Jurkat, Clone E6-1 (cell line): ENCODE data around the gene HRCT1.

Source experiments
- DNase-seq: peaks from one replicate; pipeline ENCODE4 v3.0.0-alpha.2; 2011; ENCODE audit warnings: low read depth, low spot score
- H3K4me3 ChIP-seq: 2 replicates; pipeline ENCODE4 v1.5.1; 2011; ENCODE audit warnings: mild to moderate bottlenecking, low read length, control low read depth, moderate library complexity

Gene HRCT1

GRCh38 chr9:35937227-35937626 is 31.2 kb downstream of the HRCT1 start:
- H3K4me3 ChIP-seq, result no peak overlapping the region
- DNase-seq, result no peak

- no peak overlapping the region for H3K4me3 ChIP-seq
- DNase-seq, result peak; percentile 62
These were observed 32.7 kb downstream of the HRCT1 start for GRCh38 chr9:35938474-35939356.

GRCh38 chr9:35939679-35940250 is 33.8 kb downstream of the HRCT1 start:
- no peak for DNase-seq
- H3K4me3 ChIP-seq, result peak overlapping the region; percentile 1; the same call in 1 of the 2 replicates

- DNase-seq, result peak; percentile 96
- H3K4me3 ChIP-seq, result peak overlapping the region; percentile 1
These were observed 34.7 kb downstream of the HRCT1 start for GRCh38 chr9:35940458-35941407.

GRCh38 chr9:35942286-35942685 is 36.3 kb downstream of the HRCT1 start:
- no peak for DNase-seq
- H3K4me3 ChIP-seq, result no peak overlapping the region

- H3K4me3 ChIP-seq, result no peak overlapping the region
- no peak for DNase-seq
These were observed 38.2 kb downstream of the HRCT1 start for GRCh38 chr9:35944173-35944572.

GRCh38 chr9:35944841-35945240 is 38.8 kb downstream of the HRCT1 start:
- DNase-seq, result no peak

GRCh38 chr9:35945341-35946018 is 39.5 kb downstream of the HRCT1 start:
- H3K4me3 ChIP-seq, result no peak overlapping the region
- peak; percentile 48 for DNase-seq

More at GRCh38 chr9:35944841-35945240, 38.8 kb downstream of the HRCT1 start:
- no peak overlapping the region for H3K4me3 ChIP-seq

GRCh38 chr9:35948451-35948850 is 42.4 kb downstream of the HRCT1 start:
- DNase-seq, result no peak
- no peak overlapping the region for H3K4me3 ChIP-seq

- no peak for DNase-seq
- no peak overlapping the region for H3K4me3 ChIP-seq
These were observed 42.9 kb downstream of the HRCT1 start for GRCh38 chr9:35948901-35949318.

- no peak overlapping the region for H3K4me3 ChIP-seq
- DNase-seq, result no peak
These were observed 45.7 kb downstream of the HRCT1 start for GRCh38 chr9:35951736-35952135.

- DNase-seq, result no peak
These were observed 46.7 kb downstream of the HRCT1 start for GRCh38 chr9:35952526-35953191.

GRCh38 chr9:35954942-35955546 is 49.0 kb downstream of the HRCT1 start:
- peak; percentile 75 for DNase-seq
- no peak overlapping the region for H3K4me3 ChIP-seq

More at GRCh38 chr9:35952526-35953191, 46.7 kb downstream of the HRCT1 start:
- H3K4me3 ChIP-seq, result no peak overlapping the region

GRCh38 chr9:35956651-35957050 is 50.6 kb downstream of the HRCT1 start:
- no peak for DNase-seq
- H3K4me3 ChIP-seq, result no peak overlapping the region
